ENCODE measurements around the gene RNF150. TPM values are rescaled to one million over a fixed set of nuclear protein-coding genes. Genes with fewer than 3 reads are reported as not detected.

RNF150 gene
- total RNA-seq, 3 donors from 2014 or later = 2.5 to 88.8 (median 3.1) TPM

GRCh38 chr4:140865253-140866217 lies 267.7 kb downstream of the RNF150 start:
- Histone ChIP-seq H3K4me3 (no peak overlapping the region), H3K9me3 (no peaks in the 10 kb centered on the region), H3K36me3 (ENCODE audit: low read depth) (no peaks in the 10 kb centered on the region), H3K4me1 (ENCODE audit: low read depth) (no peaks in the 10 kb centered on the region)
- no peak for TF ChIP-seq CTCF (IDR thresholded peaks at IDR 0.05)
- DNase-seq (no peak), ATAC-seq (no peak)
- intact Hi-C loops (cut with DNase I, micrococcal nuclease) = no loop called here

GRCh38 chr4:140863197-140863596 lies 270.1 kb downstream of the RNF150 start:
- DNase-seq (no peak), ATAC-seq (no peak)
- Histone ChIP-seq H3K4me3 (no peak overlapping the region), H3K9me3 (no peaks in the 10 kb centered on the region), H3K4me1 (ENCODE audit: low read depth) (no peaks in the 10 kb centered on the region), H3K36me3 (ENCODE audit: low read depth) (no peaks in the 10 kb centered on the region)
- no peak for TF ChIP-seq CTCF (IDR thresholded peaks at IDR 0.05)
- intact Hi-C loops (cut with DNase I, micrococcal nuclease) = loop anchor here in 1 of 2 donors (5.0 kb wide), 1 partner anchor 269 kb away; the partner anchor contains the start of gene RNF150

- no peak for ATAC-seq
- intact Hi-C loops (cut with DNase I, micrococcal nuclease) = loop anchor here in 1 of 2 donors (5.0 kb wide), 1 partner anchor 270 kb away; the partner anchor contains the start of gene RNF150
- Histone ChIP-seq H3K4me3 (no peak overlapping the region), H3K9me3 (no peaks in the 10 kb centered on the region), H3K4me1 (ENCODE audit: low read depth) (no peaks in the 10 kb centered on the region), H3K36me3 (ENCODE audit: low read depth) (no peaks in the 10 kb centered on the region)
- no peak for TF ChIP-seq CTCF (IDR thresholded peaks at IDR 0.05)
- DNase-seq = no peak
Measured at GRCh38 chr4:140862177-140862442, 271.2 kb downstream of the RNF150 start.

- H3K4me3 ChIP-seq = no peak overlapping the region
- ATAC-seq = peak; percentile 60
- no peaks in the 10 kb centered on the region for H3K36me3 ChIP-seq (ENCODE audit: low read depth)
- peak; percentile 35 for TF ChIP-seq CTCF (IDR thresholded peaks at IDR 0.05)
- H3K4me1 ChIP-seq (ENCODE audit: low read depth) = no peaks in the 10 kb centered on the region
- H3K9me3 ChIP-seq = no peaks in the 10 kb centered on the region
- peak in 1 of 3 donors; percentile 89 for DNase-seq
- intact Hi-C loops (cut with DNase I, micrococcal nuclease) = loop anchor here in 1 of 2 donors (5.0 kb wide), 1 partner anchor 271 kb away; the partner anchor contains the start of gene RNF150
Measured at GRCh38 chr4:140861359-140862176, 271.7 kb downstream of the RNF150 start.

- no peak for TF ChIP-seq CTCF (IDR thresholded peaks at IDR 0.05)
- intact Hi-C loops (cut with DNase I, micrococcal nuclease) = no loop called here
- no peak for DNase-seq
- Histone ChIP-seq H3K9me3 (no peaks in the 10 kb centered on the region), H3K4me1 (ENCODE audit: low read depth) (no peaks in the 10 kb centered on the region), H3K4me3 (no peak overlapping the region), H3K36me3 (ENCODE audit: low read depth) (no peaks in the 10 kb centered on the region)
- ATAC-seq = no peak
Measured at GRCh38 chr4:140858897-140859296, 274.4 kb downstream of the RNF150 start.

All from mucosa of descending colon (tissue), 3 donors.